Measurements from ENCODE around the gene COL6A6.
"Not testable (repeated sequence)": the region's sequence is repeated elsewhere in the genome, so short reads cannot be mapped to it uniquely, and the experiment has no call there.

Gene COL6A6

GRCh38 chr3:130533247-130533646 lies 16.3 kb downstream of the COL6A6 start:
- DNase-seq: no peak

DNA sequence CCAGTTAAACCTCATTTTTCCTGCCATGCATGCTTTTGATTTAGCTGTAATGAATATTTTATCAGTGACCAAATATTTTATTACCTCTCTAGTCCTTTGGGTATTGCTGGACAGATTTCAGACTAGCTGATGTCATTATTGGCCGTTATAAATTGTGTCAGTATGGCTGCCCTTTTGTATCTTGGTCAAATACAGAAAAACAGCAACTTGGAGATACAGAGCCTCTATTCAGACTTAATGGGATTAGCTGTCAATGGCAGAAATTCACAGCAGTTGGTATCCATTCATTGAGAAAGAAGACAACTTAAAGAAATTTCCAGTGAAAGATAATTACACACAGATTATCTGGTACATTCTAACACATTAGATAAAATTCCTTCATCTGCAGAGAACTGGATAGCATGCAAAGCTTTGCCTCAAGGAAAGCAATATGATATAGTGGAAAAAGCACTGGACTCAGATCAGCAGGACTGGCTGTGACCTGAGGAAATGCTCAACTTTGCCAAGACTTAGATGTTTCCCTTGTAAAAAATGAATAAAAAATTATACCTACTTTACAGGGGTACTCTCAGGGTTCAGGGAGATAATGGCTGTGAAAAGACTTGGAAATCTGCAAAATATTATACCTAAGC lies 20.8 kb downstream of the COL6A6 start:
- no peak for DNase-seq

DNA sequence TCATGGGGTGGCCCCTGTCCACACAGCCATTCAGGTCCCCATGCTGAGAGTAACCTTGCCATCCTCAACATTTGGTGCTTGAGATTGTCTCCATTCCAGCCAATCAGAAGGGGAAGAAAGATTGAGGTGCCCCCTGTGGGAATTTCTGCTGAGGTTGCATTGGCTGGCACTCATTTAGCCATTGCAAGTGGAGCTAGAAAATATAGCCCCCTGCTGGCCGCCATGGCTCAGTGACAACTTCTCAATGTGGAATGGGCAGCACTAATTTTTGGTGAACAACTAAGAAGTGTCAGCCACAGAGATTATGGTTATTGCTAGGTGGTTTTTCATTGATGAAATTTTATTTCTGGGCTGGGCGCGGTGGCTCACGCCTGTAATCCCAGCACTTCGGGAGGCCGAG lies 22.0 kb downstream of the COL6A6 start:
- DNase-seq: peak; percentile 39

GRCh38 chr3:130543322-130543721 lies 26.3 kb downstream of the COL6A6 start:
- DNase-seq: no peak

DNA sequence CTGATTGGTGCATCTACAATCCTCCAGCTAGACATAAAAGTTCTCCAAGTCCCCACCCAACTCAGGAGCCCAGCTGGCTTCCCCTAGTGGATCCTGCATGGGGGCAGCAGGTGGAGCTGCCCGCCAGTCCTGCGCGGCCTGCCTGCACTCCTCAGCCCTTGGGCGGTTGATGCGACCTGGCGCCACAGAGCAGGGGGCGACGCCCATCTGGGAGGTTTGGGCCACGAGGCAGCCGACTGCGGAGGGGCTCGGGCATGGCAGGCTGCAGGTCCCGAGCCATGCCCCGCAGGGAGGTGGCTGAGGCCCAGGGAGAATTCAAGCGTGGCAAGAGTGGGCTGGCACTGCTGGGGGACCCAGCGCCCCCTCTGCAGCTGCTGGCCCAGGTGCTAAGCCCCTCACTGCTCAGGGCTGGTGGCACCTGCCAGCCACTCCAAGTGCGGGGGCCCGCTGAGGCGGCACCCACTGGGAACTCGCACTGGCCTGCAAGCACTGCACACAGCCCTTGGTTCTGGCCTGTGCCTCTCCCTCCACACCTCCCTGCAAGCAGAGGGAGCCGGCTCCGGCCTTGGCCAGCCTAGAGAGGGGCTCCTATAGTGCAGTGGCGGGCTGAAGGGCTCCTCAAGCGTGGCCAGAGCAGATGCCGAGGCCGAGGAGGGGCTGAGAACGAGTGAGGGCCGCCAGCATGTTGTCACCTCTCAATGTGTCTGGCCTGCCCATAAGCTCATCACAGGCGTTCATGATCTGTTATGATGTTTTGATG lies 30.1 kb downstream of the COL6A6 start:
- no peak for DNase-seq

DNA sequence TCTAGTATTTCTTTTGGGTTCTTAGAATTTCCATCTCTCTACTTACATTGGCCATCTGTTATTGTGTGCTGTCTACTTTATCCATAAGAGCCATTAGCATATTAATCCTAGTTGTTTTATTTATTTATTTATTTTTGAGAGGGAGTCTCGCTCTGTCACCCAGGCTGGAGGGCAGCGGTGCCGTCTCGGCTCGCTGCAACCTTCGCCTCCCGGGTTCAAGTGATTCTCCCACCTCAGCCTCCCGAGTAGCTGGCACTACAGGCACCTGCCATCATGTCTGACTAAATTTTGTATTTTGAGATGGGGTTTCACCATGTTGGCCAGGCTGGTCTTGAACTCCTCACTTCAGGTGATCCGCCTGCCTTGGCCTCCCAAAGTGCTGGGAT lies 30.7 kb downstream of the COL6A6 start:
- DNase-seq: not testable (repeated sequence)

GRCh38 chr3:130548356-130548755 lies 31.4 kb downstream of the COL6A6 start:
- no peak for DNase-seq

DNA sequence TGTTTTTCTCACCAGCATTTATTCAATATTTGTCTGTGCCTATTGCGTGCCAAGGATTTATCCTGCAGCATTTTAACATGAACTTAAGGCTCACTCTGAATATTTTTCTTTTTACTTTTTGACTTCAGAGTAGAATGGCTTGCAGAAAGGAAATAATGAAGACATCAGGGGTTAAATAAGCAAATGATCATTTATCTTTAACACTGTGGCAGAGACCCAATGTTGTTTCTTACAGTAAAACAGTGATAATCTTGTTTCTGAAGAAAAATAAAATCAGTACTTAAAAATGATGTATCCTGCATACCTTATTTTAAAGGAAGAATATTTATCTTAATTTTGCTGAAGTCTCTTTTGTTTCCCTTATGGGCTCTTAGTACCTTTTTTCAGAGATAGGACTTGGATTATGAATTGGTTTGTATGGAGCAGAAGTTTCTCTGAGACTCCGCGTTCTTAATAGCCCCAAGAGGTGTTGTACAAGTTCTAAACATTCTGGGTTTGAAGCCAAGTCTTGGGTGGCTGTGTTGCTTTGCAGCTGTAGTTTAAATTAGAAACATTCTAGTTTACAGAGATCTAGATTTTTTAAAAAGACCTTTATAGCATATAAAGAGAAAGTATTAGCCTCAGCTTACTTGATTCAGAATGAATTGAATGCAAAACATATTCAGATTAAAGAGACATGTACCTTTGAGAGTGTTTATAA lies 40.5 kb downstream of the COL6A6 start:
- no peak for DNase-seq

DNA sequence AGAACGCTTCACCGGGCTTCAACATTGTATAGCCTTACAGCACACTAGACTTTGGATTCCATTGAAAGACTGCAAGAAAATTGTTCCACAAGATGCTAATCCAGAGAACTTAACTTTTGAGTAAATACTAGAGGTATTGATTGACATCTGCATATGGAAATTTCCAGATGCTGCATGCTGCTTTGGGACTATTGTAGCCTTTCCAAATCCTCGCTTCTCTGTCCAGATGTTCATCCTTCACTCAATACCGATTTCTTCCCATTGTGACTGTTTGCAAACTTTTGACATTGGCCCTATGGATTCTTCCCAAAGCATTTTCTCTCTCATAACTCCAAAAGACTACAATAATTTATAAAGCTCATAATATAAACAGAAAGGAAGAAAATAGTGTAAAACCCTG lies 41.4 kb downstream of the COL6A6 start:
- DNase-seq: no peak

GRCh38 chr3:130565224-130565623 lies 48.2 kb downstream of the COL6A6 start:
- DNase-seq: no peak
